Measurements from ENCODE around the gene CHKB.
"Not testable (repeated sequence)": the region's sequence is repeated elsewhere in the genome, so short reads cannot be mapped to it uniquely, and the experiment has no call there.

- TF ChIP-seq CTCF, POLR2A (IDR thresholded peaks at IDR 0.05): not testable (repeated sequence)
Observed at GRCh38 chr22:50608058-50608840, 25.6 kb upstream of the CHKB start.

Measured in prostate gland (tissue), 2 donors.